GM23338 (cell line): ENCODE data around the gene HCLS1. TPM values are rescaled to one million over a fixed set of nuclear protein-coding genes. Genes with fewer than 3 reads are reported as not detected.

Experiments used
- polyA plus RNA-seq: library from polyadenylated mRNA; unstranded; fragments of >200 nt; fragmentation: Nextera tagmentation; extraction: Ambion mirVana; gene quantifications from 2 replicates; pipeline ENCODE4 v1.2.1, GENCODE V29; 2016
- small RNA-seq: library from RNA; depleted of rRNA; stranded (forward); fragments of <200 nt; gene quantifications from one replicate; pipeline ENCODE3, GENCODE V24; 2014; ENCODE audit warnings: low replicate concordance
- total RNA-seq: library from RNA; depleted of rRNA; stranded (reverse); fragments of >200 nt; shearing (Covaris generic); gene quantifications from 2 replicates; pipeline ENCODE4 v1.2.3, GENCODE V29; 2014; rRNA removed

Gene HCLS1
- total and polyA plus RNA-seq, 2 experiments from 2014 or later = 0.66 to 1.1 TPM

Small RNA genes lying within 50 kb of the gene (small RNA-seq; reads per million reads assigned to genes)
- gene RNU4-62P = not detected

Other genes with a start within 250 kb of the HCLS1 start
- 14.7 and 20.6 TPM in 2 replicates for gene POLQ, start 114.9 kb downstream of the HCLS1 start, total RNA-seq
- 4.5 and 6.9 TPM in 2 replicates for gene POLQ, start 114.9 kb downstream of the HCLS1 start, polyA plus RNA-seq
- not detected in 2 replicates for gene ARGFX, start 93.0 kb downstream of the HCLS1 start, total RNA-seq
- gene ARGFX, start 93.0 kb downstream of the HCLS1 start, polyA plus RNA-seq = not detected in 2 replicates
- gene FBXO40, start 67.5 kb downstream of the HCLS1 start, total RNA-seq = 0.03 and 0.23 TPM in 2 replicates
- gene FBXO40, start 67.5 kb downstream of the HCLS1 start, polyA plus RNA-seq = 0.05 TPM in 1 of 2 replicates, not detected in the other
- 19.8 and 34.5 TPM in 2 replicates for gene GOLGB1, start 88.8 kb upstream of the HCLS1 start, total RNA-seq
- 43.7 and 56.8 TPM in 2 replicates for gene GOLGB1, start 88.8 kb upstream of the HCLS1 start, polyA plus RNA-seq
- gene IQCB1, start 174.2 kb upstream of the HCLS1 start, total RNA-seq = 31.8 and 39.0 TPM in 2 replicates
- gene IQCB1, start 174.2 kb upstream of the HCLS1 start, polyA plus RNA-seq = 22.5 and 28.8 TPM in 2 replicates
- 5.7 and 8.8 TPM in 2 replicates for gene EAF2, start 174.3 kb upstream of the HCLS1 start, total RNA-seq
- 14.7 and 15.0 TPM in 2 replicates for gene EAF2, start 174.3 kb upstream of the HCLS1 start, polyA plus RNA-seq
- gene SLC15A2, start 233.5 kb upstream of the HCLS1 start, total RNA-seq = 0.90 and 5.2 TPM in 2 replicates
- gene SLC15A2, start 233.5 kb upstream of the HCLS1 start, polyA plus RNA-seq = 0.26 and 0.49 TPM in 2 replicates